PC-9 (cell line): Measurements from ENCODE around the gene MYO5C. TPM values are rescaled to one million over a fixed set of nuclear protein-coding genes. Genes with fewer than 3 reads are reported as not detected.
"Not testable (repeated sequence)": the region's sequence is repeated elsewhere in the genome, so short reads cannot be mapped to it uniquely, and the experiment has no call there.

ENCODE experiments used
- BruUV-seq: library from RNA; stranded (reverse); fragments of 400-500 nt; replicated peaks from 2 replicates; lab custom pipeline; 2021; lab: Mats Ljungman, UMichigan
- CTCF ChIA-PET: fragments of 300-600 bp; sonication (Branson Sonifier 250); formaldehyde crosslinking; loops from one replicate; lab custom pipeline; 2022; ENCODE audit warnings: antibody characterized with exemption; lab: Charles Lee
- POLR2A ChIA-PET: fragments of 300-600 bp; sonication (Branson Sonifier 250); formaldehyde crosslinking; loops from one replicate; lab custom pipeline; 2022; ENCODE audit warnings: antibody characterized with exemption; ENCODE audit not compliant: unreplicated experiment; lab: Charles Lee
- DNase-seq, 2 experiments: peaks; one replicate each; pipeline versions ENCODE4 v3.0.0 to v3.0.0-alpha.2; 2015 to 2022; ENCODE audit warnings: mixed read lengths in 1 of 2
- H2AFZ ChIP-seq: fragments of 200-600 bp; sonication (generic); 2 replicates; pipeline ENCODE4 v1.8.1; 2017; ENCODE audit warnings: antibody characterized with exemption
- H3F3A ChIP-seq: fragments of 200-600 bp; sonication (generic); 2 replicates; pipeline ENCODE4 v1.8.1; 2017; ENCODE audit warnings: antibody characterized with exemption, mild to moderate bottlenecking, low read depth; ENCODE audit not compliant: insufficient read depth
- H3K27ac ChIP-seq: fragments of 200-600 bp; sonication (generic); 2 replicates; pipeline ENCODE4 v1.6.1; 2016; ENCODE audit warnings: mixed run types
- H3K27me3 ChIP-seq: fragments of 200-600 bp; sonication (generic); 2 replicates; pipeline ENCODE4 v1.6.1; 2016; ENCODE audit warnings: low read depth, mixed run types; ENCODE audit not compliant: insufficient read depth
- H3K36me3 ChIP-seq: fragments of 200-600 bp; sonication (generic); 2 replicates; pipeline ENCODE4 v1.6.1; 2016; ENCODE audit warnings: low read depth, mixed run types
- H3K4me1 ChIP-seq: fragments of 200-600 bp; sonication (generic); replicated peaks from 2 replicates; pipeline ENCODE4 v1.6.1; 2016; ENCODE audit warnings: mixed run types; ENCODE audit not compliant: insufficient read depth
- H3K4me2 ChIP-seq: fragments of 200-600 bp; sonication (generic); 2 replicates; pipeline ENCODE4 v1.6.1; 2017; ENCODE audit warnings: mixed run types
- H3K4me3 ChIP-seq: fragments of 200-600 bp; sonication (generic); 2 replicates; pipeline ENCODE4 v1.6.1; 2016; ENCODE audit warnings: mixed run types
- H3K79me2 ChIP-seq: fragments of 200-600 bp; sonication (generic); 2 replicates; pipeline ENCODE4 v1.6.1; 2017; ENCODE audit warnings: low read depth, mixed run types
- H3K9me2 ChIP-seq: fragments of 200-600 bp; sonication (generic); 2 replicates; pipeline ENCODE4 v1.8.1; 2017; ENCODE audit warnings: mild to moderate bottlenecking; ENCODE audit not compliant: insufficient read depth
- H3K9me3 ChIP-seq: fragments of 200-600 bp; sonication (generic); 2 replicates; pipeline ENCODE4 v1.8.1; 2016; ENCODE audit warnings: low read depth; ENCODE audit not compliant: insufficient read depth
- H4K20me1 ChIP-seq: fragments of 200-600 bp; sonication (generic); 2 replicates; pipeline ENCODE4 v1.8.1; 2017; ENCODE audit not compliant: insufficient read depth
- EZH2 ChIP-seq: fragments of 200-600 bp; sonication (generic); IDR thresholded peaks from 2 replicates; pipeline ENCODE4 v1.8.0; 2017; ENCODE audit warnings: antibody characterized with exemption, low read depth
- intact Hi-C: fragments of 100-400 bp; cut with micrococcal nuclease; formaldehyde crosslinking; loops from one replicate; pipeline ENCODE4 v1.10.0; 2022; ENCODE audit not compliant: unreplicated experiment
- total RNA-seq: library from RNA; stranded (reverse); gene quantifications from 2 replicates; pipeline ENCODE4 v1.2.3, GENCODE V29; 2021
- TF ChIP-seq, protein P1 (sequence below): fragments of 200-600 bp; sonication (generic); conservative IDR thresholded peaks from 2 replicates; pipeline ENCODE4 v1.6.1; 2017; ENCODE audit warnings: mixed run types, antibody characterized with exemption, mild to moderate bottlenecking, moderate library complexity

MYO5C gene
- total RNA-seq, 1 experiment from 2014 or later: 41.1 TPM

- Histone ChIP-seq H4K20me1 (no peaks in the 10 kb centered on the region), H3K27ac (no peak overlapping the region), H3K4me2 (no peak overlapping the region), H3K4me3 (no peak overlapping the region), H2AFZ (no peak overlapping the region), H3F3A (no peaks in the 10 kb centered on the region), H3K27me3 (no peaks in the 10 kb centered on the region), H3K4me1 (no peaks in the 10 kb centered on the region), H3K9me2 (no peaks in the 10 kb centered on the region), H3K79me2 (no peaks in the 10 kb centered on the region), H3K9me3 (no peaks in the 10 kb centered on the region), H3K36me3 (no peaks in the 10 kb centered on the region)
- no peak for DNase-seq
- POLR2A ChIA-PET: no interaction called here
- CTCF ChIA-PET: no interaction called here
- intact Hi-C loops: no loop called here
- BruUV-seq: no TSS peak
- no peak for TF ChIP-seq EZH2
- TF ChIP-seq, protein P1, sequence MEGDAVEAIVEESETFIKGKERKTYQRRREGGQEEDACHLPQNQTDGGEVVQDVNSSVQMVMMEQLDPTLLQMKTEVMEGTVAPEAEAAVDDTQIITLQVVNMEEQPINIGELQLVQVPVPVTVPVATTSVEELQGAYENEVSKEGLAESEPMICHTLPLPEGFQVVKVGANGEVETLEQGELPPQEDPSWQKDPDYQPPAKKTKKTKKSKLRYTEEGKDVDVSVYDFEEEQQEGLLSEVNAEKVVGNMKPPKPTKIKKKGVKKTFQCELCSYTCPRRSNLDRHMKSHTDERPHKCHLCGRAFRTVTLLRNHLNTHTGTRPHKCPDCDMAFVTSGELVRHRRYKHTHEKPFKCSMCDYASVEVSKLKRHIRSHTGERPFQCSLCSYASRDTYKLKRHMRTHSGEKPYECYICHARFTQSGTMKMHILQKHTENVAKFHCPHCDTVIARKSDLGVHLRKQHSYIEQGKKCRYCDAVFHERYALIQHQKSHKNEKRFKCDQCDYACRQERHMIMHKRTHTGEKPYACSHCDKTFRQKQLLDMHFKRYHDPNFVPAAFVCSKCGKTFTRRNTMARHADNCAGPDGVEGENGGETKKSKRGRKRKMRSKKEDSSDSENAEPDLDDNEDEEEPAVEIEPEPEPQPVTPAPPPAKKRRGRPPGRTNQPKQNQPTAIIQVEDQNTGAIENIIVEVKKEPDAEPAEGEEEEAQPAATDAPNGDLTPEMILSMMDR: no peak
Measured at GRCh38 chr15:52241489-52241888, 54.1 kb downstream of the MYO5C start.

- H2AFZ ChIP-seq: no peak overlapping the region
- no peaks in the 10 kb centered on the region for H3K9me2 ChIP-seq
- no peak for DNase-seq
- H3K36me3 ChIP-seq: no peaks in the 10 kb centered on the region
- no peaks in the 10 kb centered on the region for H3K79me2 ChIP-seq
- no peaks in the 10 kb centered on the region for H3F3A ChIP-seq
- H3K9me3 ChIP-seq: no peaks in the 10 kb centered on the region
- intact Hi-C loops: no loop called here
- TF ChIP-seq, protein P1: no peak
- no peak for TF ChIP-seq EZH2
- H3K4me3 ChIP-seq: no peak overlapping the region
- ChIA-PET POLR2A (interaction anchor here (0.7 kb wide), 1 partner anchor 22 kb away, joined by 3 read pairs; no protein-coding TSS in a partner anchor), CTCF (interaction anchor here (0.6 kb wide), 1 partner anchor 463 kb away, joined by 3 read pairs; no protein-coding TSS in a partner anchor)
- no peaks in the 10 kb centered on the region for H4K20me1 ChIP-seq
- no peak overlapping the region for H3K27ac ChIP-seq
- no peak overlapping the region for H3K4me2 ChIP-seq
- H3K27me3 ChIP-seq: no peaks in the 10 kb centered on the region
- H3K4me1 ChIP-seq: no peaks in the 10 kb centered on the region
- no TSS peak for BruUV-seq
Measured at GRCh38 chr15:52240166-52240565, 55.4 kb downstream of the MYO5C start.

DNA sequence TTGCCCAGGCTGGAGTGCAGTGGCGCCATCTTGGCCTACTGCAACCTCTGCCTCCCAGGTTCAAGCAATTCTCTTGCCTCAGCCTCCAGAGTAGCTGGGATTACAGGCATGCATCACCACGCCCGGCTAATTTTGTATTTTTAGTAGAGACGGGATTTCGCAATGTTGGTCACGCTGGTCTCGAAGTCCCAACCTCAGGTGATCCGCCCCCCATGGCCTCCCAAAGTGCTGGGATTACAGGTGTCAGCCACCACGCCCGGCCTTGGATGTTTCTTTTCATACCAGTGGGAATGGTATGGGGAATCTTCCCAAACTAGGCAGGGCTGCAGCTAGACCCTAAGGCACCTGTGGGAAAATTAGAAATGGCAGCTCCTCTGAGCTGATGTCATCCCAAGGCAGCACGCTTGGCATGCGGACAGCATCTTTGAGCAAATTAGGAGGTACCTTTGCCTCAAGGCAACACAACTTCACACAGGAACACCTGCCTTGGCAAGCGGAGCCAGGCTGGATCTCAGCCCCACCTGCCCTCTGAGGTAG, 56.5 kb downstream of the MYO5C start:
- H3K27ac ChIP-seq, H3K27me3 ChIP-seq, H3K4me1 ChIP-seq, DNase-seq, H3K79me2 ChIP-seq, intact Hi-C loops, H3K9me3 ChIP-seq, H3K4me3 ChIP-seq, BruUV-seq, H4K20me1 ChIP-seq, H3K36me3 ChIP-seq, H3F3A ChIP-seq, H3K9me2 ChIP-seq, H3K4me2 ChIP-seq, POLR2A ChIA-PET, H2AFZ ChIP-seq, CTCF ChIA-PET: not testable (repeated sequence)

- POLR2A ChIA-PET: no interaction called here
Measured at GRCh38 chr15:52238149-52238548, 57.5 kb downstream of the MYO5C start.

More at GRCh38 chr15:52238149-52238548, 57.5 kb downstream of the MYO5C start:
- Histone ChIP-seq H3K9me2 (no peaks in the 10 kb centered on the region), H3K79me2 (no peaks in the 10 kb centered on the region), H3F3A (no peaks in the 10 kb centered on the region), H4K20me1 (no peaks in the 10 kb centered on the region), H3K27ac (no peak overlapping the region), H2AFZ (no peak overlapping the region), H3K4me3 (no peak overlapping the region), H3K27me3 (no peaks in the 10 kb centered on the region), H3K4me2 (no peak overlapping the region), H3K36me3 (no peaks in the 10 kb centered on the region), H3K4me1 (no peaks in the 10 kb centered on the region), H3K9me3 (no peaks in the 10 kb centered on the region)
- no peak for TF ChIP-seq EZH2
- TF ChIP-seq, protein P1: no peak
- BruUV-seq: no TSS peak
- CTCF ChIA-PET: no interaction called here
- no peak for DNase-seq
- intact Hi-C loops: no loop called here
